Panc1 (cell line): ENCODE data around the gene MOB3A. TPM values are rescaled to one million over a fixed set of nuclear protein-coding genes. Genes with fewer than 3 reads are reported as not detected.

Experiments
- ATAC-seq: fragments of 200-7000 bp; cut with Tn5 transposase; 2 replicates; pipeline ENCODE4 v1.9.1; 2020; ENCODE audit warnings: mild to moderate bottlenecking, moderate library complexity
- BruUV-seq: library from RNA; stranded (reverse); fragments of 400-500 nt; replicated peaks from 2 replicates; lab custom pipeline; 2021; lab: Mats Ljungman, UMichigan
- CTCF ChIA-PET: fragments of 300-600 bp; sonication (Branson Sonifier 250); formaldehyde crosslinking; loops from one replicate; lab custom pipeline; 2022; ENCODE audit warnings: antibody characterized with exemption; lab: Charles Lee
- POLR2A ChIA-PET: fragments of 300-600 bp; sonication (Branson Sonifier 250); formaldehyde crosslinking; loops from one replicate; lab custom pipeline; 2022; ENCODE audit warnings: antibody characterized with exemption; lab: Charles Lee
- DNase-seq: peaks from one replicate; pipeline ENCODE4 v3.0.0-alpha.2; 2010; ENCODE audit warnings: low read depth, low spot score
- H3K27ac ChIP-seq: 2 replicates; pipeline ENCODE4 v1.5.1; 2011; ENCODE audit warnings: mild to moderate bottlenecking, low read length, inconsistent platforms
- H3K27me3 ChIP-seq: fragments of 200-500 bp; sonication (Bioruptor generic); 2 replicates; pipeline ENCODE4 v1.6.0; 2014; ENCODE audit warnings: low read length, inconsistent platforms; ENCODE audit not compliant: control insufficient read depth, insufficient read depth
- H3K36me3 ChIP-seq: fragments of 200-500 bp; sonication (Bioruptor generic); 2 replicates; pipeline ENCODE4 v1.5.1; 2014; ENCODE audit warnings: inconsistent platforms, mild to moderate bottlenecking, low read length, moderate library complexity; ENCODE audit not compliant: control insufficient read depth, insufficient read depth
- H3K4me1 ChIP-seq: 2 replicates; pipeline ENCODE4 v1.5.1; 2011; ENCODE audit warnings: inconsistent platforms, mild to moderate bottlenecking, low read length, moderate library complexity; ENCODE audit not compliant: control insufficient read depth, insufficient read depth
- H3K4me3 ChIP-seq, 2 experiments: 2 replicates each; pipeline ENCODE4 v1.5.1; 2011 to 2012; ENCODE audit warnings: low read depth in 2 of 2, low read length in 2 of 2, mild to moderate bottlenecking in 2 of 2, inconsistent platforms in 1 of 2, moderate library complexity in 1 of 2
- H3K9me3 ChIP-seq: fragments of 200-500 bp; sonication (Bioruptor generic); 2 replicates; pipeline ENCODE4 v1.5.1; 2014; ENCODE audit warnings: low read depth, mild to moderate bottlenecking, inconsistent platforms, low read length, moderate library complexity; ENCODE audit not compliant: control insufficient read depth, insufficient read depth
- CTCF ChIP-seq: fragments of 450-650 bp; IDR thresholded peaks from 2 replicates; pipeline ENCODE4 v1.5.1; 2017; ENCODE audit warnings: mild to moderate bottlenecking
- POLR2AphosphoS5 ChIP-seq: IDR thresholded peaks from 2 replicates; pipeline ENCODE4 v1.6.1; 2012; ENCODE audit warnings: mild to moderate bottlenecking, low read depth, low read length, moderate library complexity
- REST ChIP-seq, 2 experiments: IDR thresholded peaks; 2 replicates each; pipeline ENCODE4 v1.6.1; 2011 to 2012; ENCODE audit warnings: low read depth in 2 of 2, control low read depth in 1 of 2, low read length in 1 of 2, mild to moderate bottlenecking in 1 of 2, moderate library complexity in 1 of 2; ENCODE audit not compliant: insufficient read depth in 1 of 2
- SIN3A ChIP-seq: IDR thresholded peaks from 2 replicates; pipeline ENCODE4 v1.6.1; 2012; ENCODE audit warnings: low read depth, mild to moderate bottlenecking, low read length, moderate library complexity, borderline replicate concordance; ENCODE audit not compliant: insufficient read depth
- TCF7L2 ChIP-seq: IDR thresholded peaks from 2 replicates; pipeline ENCODE4 v1.6.1; 2011; ENCODE audit warnings: mild to moderate bottlenecking, low read depth, low read length, inconsistent platforms
- in situ Hi-C: cut with HindIII; loops from 2 replicates; pipeline ENCODE4 v1.10.0; 2016; ENCODE audit warnings: low sequenced_read_pairs, low pct_unique_long_range_greater_than_20kb
- intact Hi-C: fragments of 100-400 bp; cut with micrococcal nuclease; formaldehyde crosslinking; loops from one replicate; pipeline ENCODE4 v1.10.0; 2022; ENCODE audit not compliant: unreplicated experiment
- total RNA-seq: library from RNA; stranded (reverse); gene quantifications from one replicate; pipeline ENCODE4 v1.2.1, GENCODE V29; 2021; ENCODE audit not compliant: unreplicated experiment

The MOB3A gene
- total RNA-seq, 1 experiment from 2014 or later, result 36.3 TPM

GRCh38 chr19:2138061-2138728, 42.1 kb upstream of the MOB3A start:
- DNase-seq, result no peak
- BruUV-seq, result no TSS peak
- in situ Hi-C loops (no loop called here), intact Hi-C loops (no loop called here)
- H3K9me3 ChIP-seq, result no peaks in the 10 kb centered on the region
- H3K4me1 ChIP-seq, result no peaks in the 10 kb centered on the region
- POLR2A ChIA-PET, result no interaction called here
- CTCF ChIA-PET, result no interaction called here
- ATAC-seq, result no peak
- H3K27ac ChIP-seq, result no peak overlapping the region
- H3K4me3 ChIP-seq, result no peak overlapping the region
- no peaks in the 10 kb centered on the region for H3K27me3 ChIP-seq
- no peaks in the 10 kb centered on the region; the same call in 1 of the 2 replicates for H3K36me3 ChIP-seq
- TF ChIP-seq TCF7L2 (no peak), POLR2AphosphoS5 (no peak), CTCF (no peak), REST (IDR thresholded peaks at IDR 0.05; ENCODE audit: insufficient read depth in 1 of 2, low read depth in 2 of 2, low read length in 1 of 2) (no peak), SIN3A (no peak)

DNA sequence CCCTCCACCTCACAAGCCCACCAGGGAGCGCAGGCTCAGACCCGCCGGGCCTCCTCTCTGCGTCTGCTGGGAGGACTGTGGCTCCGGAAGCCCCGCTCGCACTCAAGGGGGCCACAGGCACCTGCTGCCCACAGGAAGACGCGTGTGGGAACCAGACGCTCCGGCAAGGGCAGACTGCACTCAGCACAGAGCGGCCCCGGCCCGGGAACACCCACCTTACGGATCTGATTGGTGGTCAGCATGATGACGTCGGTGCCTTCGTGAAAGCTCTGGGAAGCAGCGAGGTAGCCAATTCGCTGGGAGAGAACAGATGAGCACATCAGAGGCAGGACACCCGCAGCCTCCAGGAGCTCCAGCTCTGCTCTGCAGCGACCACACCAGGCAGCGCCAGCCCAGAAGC, 40.7 kb upstream of the MOB3A start:
- ATAC-seq (no peak), DNase-seq (no peak)
- BruUV-seq, result no TSS peak
- ChIA-PET CTCF (no interaction called here), POLR2A (no interaction called here)
- no peak overlapping the region for H3K4me3 ChIP-seq
- H3K27ac ChIP-seq, result no peak overlapping the region
- in situ Hi-C loops, result no loop called here
- intact Hi-C loops, result no loop called here
- peaks cover 3% of the 10 kb centered on the region; the same call in 1 of the 2 replicates for H3K36me3 ChIP-seq
- no peaks in the 10 kb centered on the region for H3K9me3 ChIP-seq
- H3K4me1 ChIP-seq, result no peaks in the 10 kb centered on the region
- no peak for TF ChIP-seq CTCF
- TF ChIP-seq REST (IDR thresholded peaks at IDR 0.05; ENCODE audit: insufficient read depth in 1 of 2, low read depth in 2 of 2, low read length in 1 of 2), result no peak
- no peak for TF ChIP-seq TCF7L2
- TF ChIP-seq POLR2AphosphoS5, result no peak
- TF ChIP-seq SIN3A, result no peak
- no peaks in the 10 kb centered on the region for H3K27me3 ChIP-seq
